WTC11 (cell line): Measurements from ENCODE around the gene ARMC6. TPM values are rescaled to one million over a fixed set of nuclear protein-coding genes. Genes with fewer than 3 reads are reported as not detected.

ENCODE experiments used
- ATAC-seq: fragments of 200-7000 bp; cut with Tn5 transposase; 2 replicates; pipeline ENCODE4 v1.10.0; 2021; ENCODE audit warnings: mild to moderate bottlenecking, moderate library complexity
- CTCF ChIA-PET: fragments of 300-600 bp; sonication (Branson Sonifier 250); formaldehyde crosslinking; loops from one replicate; lab custom pipeline; 2021; ENCODE audit warnings: antibody characterized with exemption; lab: Charles Lee
- POLR2A ChIA-PET: fragments of 350-600 bp; sonication (Branson Sonifier 250); formaldehyde crosslinking; loops from one replicate; lab custom pipeline; 2021; ENCODE audit warnings: antibody characterized with exemption; lab: Charles Lee
- DNase-seq: peaks from one replicate; pipeline ENCODE4 v3.0.0; 2021; ENCODE audit warnings: low spot score
- H3K27ac Mint-ChIP-seq: 2 replicates; pipeline ENCODE4 v1.8.0; 2021; ENCODE audit warnings: mixed read lengths
- H3K27me3 Mint-ChIP-seq: 2 replicates; pipeline ENCODE4 v1.8.0; 2021; ENCODE audit warnings: low read depth, mild to moderate bottlenecking, moderate library complexity, mixed read lengths
- H3K36me3 Mint-ChIP-seq: 2 replicates; pipeline ENCODE4 v1.8.0; 2021; ENCODE audit warnings: mixed read lengths
- H3K4me1 Mint-ChIP-seq: 2 replicates; pipeline ENCODE4 v1.8.0; 2022; ENCODE audit warnings: mixed read lengths
- H3K4me3 Mint-ChIP-seq: 2 replicates; pipeline ENCODE4 v1.8.0; 2021; ENCODE audit warnings: mild to moderate bottlenecking, moderate library complexity, mixed read lengths
- H3K9me3 Mint-ChIP-seq: 2 replicates; pipeline ENCODE4 v1.8.0; 2021; ENCODE audit warnings: mixed read lengths
- ATF6 ChIP-seq: sonication (generic); formaldehyde crosslinking; IDR thresholded peaks from 2 replicates; pipeline ENCODE4 v1.8.1; 2023; ENCODE audit warnings: mild to moderate bottlenecking, missing genetic modification reagents
- CBFB ChIP-seq: sonication (generic); formaldehyde crosslinking; IDR thresholded peaks from 2 replicates; pipeline ENCODE4 v1.8.1; 2022; ENCODE audit warnings: mild to moderate bottlenecking, low read depth, missing genetic modification reagents
- ESRRA ChIP-seq: sonication (generic); formaldehyde crosslinking; IDR thresholded peaks from 2 replicates; pipeline ENCODE4 v1.8.1; 2022; ENCODE audit warnings: mild to moderate bottlenecking, missing genetic modification reagents, borderline replicate concordance
- FOXK1 ChIP-seq: sonication (generic); formaldehyde crosslinking; IDR thresholded peaks from 2 replicates; pipeline ENCODE4 v1.8.0; 2022; ENCODE audit warnings: mild to moderate bottlenecking, moderate library complexity, missing genetic modification reagents
- MXD4 ChIP-seq: fragments of 250-450 bp; sonication (Bioruptor Pico); IDR thresholded peaks from 2 replicates; pipeline ENCODE4 v1.8.0; 2021; ENCODE audit warnings: mild to moderate bottlenecking, moderate library complexity, borderline replicate concordance
- NFATC4 ChIP-seq: fragments of 250-450 bp; sonication (Bioruptor Pico); IDR thresholded peaks from 2 replicates; pipeline ENCODE4 v1.9.0; 2021; ENCODE audit warnings: mild to moderate bottlenecking
- NR1H2 ChIP-seq: sonication (generic); formaldehyde crosslinking; IDR thresholded peaks from 2 replicates; pipeline ENCODE4 v1.9.0; 2021; ENCODE audit warnings: mild to moderate bottlenecking, moderate library complexity, missing genetic modification reagents
- NR2C2 ChIP-seq: sonication (generic); formaldehyde crosslinking; IDR thresholded peaks from 2 replicates; pipeline ENCODE4 v1.8.0; 2022; ENCODE audit warnings: mild to moderate bottlenecking, missing genetic modification reagents
- OVOL2 ChIP-seq: fragments of 250-450 bp; sonication (Bioruptor Pico); IDR thresholded peaks from 2 replicates; pipeline ENCODE4 v1.9.0; 2021; ENCODE audit warnings: mild to moderate bottlenecking, borderline replicate concordance
- PRDM15 ChIP-seq: sonication (generic); formaldehyde crosslinking; IDR thresholded peaks from 2 replicates; pipeline ENCODE4 v1.8.0; 2022; ENCODE audit warnings: missing genetic modification reagents
- PREB ChIP-seq: sonication (generic); formaldehyde crosslinking; IDR thresholded peaks from 2 replicates; pipeline ENCODE4 v1.8.1; 2022; ENCODE audit warnings: mild to moderate bottlenecking, missing genetic modification reagents, moderate library complexity, borderline replicate concordance
- STAT6 ChIP-seq: sonication (generic); formaldehyde crosslinking; conservative IDR thresholded peaks from 2 replicates; pipeline ENCODE4 v1.8.1; 2023; ENCODE audit warnings: mild to moderate bottlenecking, low read depth, missing genetic modification reagents, moderate library complexity
- TEAD4 ChIP-seq: sonication (generic); formaldehyde crosslinking; IDR thresholded peaks from 2 replicates; pipeline ENCODE4 v1.8.0; 2022; ENCODE audit warnings: mild to moderate bottlenecking, missing genetic modification reagents
- ZNF416 ChIP-seq: fragments of 250-450 bp; sonication (Bioruptor Pico); IDR thresholded peaks from 2 replicates; pipeline ENCODE4 v1.9.0; 2021; ENCODE audit warnings: mild to moderate bottlenecking, inconsistent platforms
- ZNF532 ChIP-seq: fragments of 250-450 bp; sonication (Bioruptor Pico); IDR thresholded peaks from 2 replicates; pipeline ENCODE4 v1.9.0; 2021; ENCODE audit warnings: mild to moderate bottlenecking, borderline replicate concordance
- total RNA-seq: library from RNA; stranded (reverse); gene quantifications from 3 replicates; pipeline ENCODE4 v1.2.3, GENCODE V29; 2021
- TF ChIP-seq, protein P1 (sequence below): sonication (generic); formaldehyde crosslinking; IDR thresholded peaks from 2 replicates; pipeline ENCODE4 v1.8.0; 2022; ENCODE audit warnings: mild to moderate bottlenecking, missing genetic modification reagents
- TF ChIP-seq, protein P2 (sequence below): fragments of 250-450 bp; sonication (Bioruptor Pico); IDR thresholded peaks from 2 replicates; pipeline ENCODE4 v1.9.0; 2021; ENCODE audit warnings: moderate library complexity, mild to moderate bottlenecking, inconsistent platforms, borderline replicate concordance
- TF ChIP-seq, protein P3 (sequence below): sonication (generic); formaldehyde crosslinking; IDR thresholded peaks from 2 replicates; pipeline ENCODE4 v1.8.0; 2022; ENCODE audit warnings: mild to moderate bottlenecking, missing genetic modification reagents
- TF ChIP-seq, protein P4 (sequence below): fragments of 250-450 bp; sonication (Bioruptor Pico); IDR thresholded peaks from 2 replicates; pipeline ENCODE4 v1.8.0; 2021; ENCODE audit warnings: mild to moderate bottlenecking

The ARMC6 gene
- total RNA-seq, 1 experiment from 2014 or later = 58.8 TPM

DNA sequence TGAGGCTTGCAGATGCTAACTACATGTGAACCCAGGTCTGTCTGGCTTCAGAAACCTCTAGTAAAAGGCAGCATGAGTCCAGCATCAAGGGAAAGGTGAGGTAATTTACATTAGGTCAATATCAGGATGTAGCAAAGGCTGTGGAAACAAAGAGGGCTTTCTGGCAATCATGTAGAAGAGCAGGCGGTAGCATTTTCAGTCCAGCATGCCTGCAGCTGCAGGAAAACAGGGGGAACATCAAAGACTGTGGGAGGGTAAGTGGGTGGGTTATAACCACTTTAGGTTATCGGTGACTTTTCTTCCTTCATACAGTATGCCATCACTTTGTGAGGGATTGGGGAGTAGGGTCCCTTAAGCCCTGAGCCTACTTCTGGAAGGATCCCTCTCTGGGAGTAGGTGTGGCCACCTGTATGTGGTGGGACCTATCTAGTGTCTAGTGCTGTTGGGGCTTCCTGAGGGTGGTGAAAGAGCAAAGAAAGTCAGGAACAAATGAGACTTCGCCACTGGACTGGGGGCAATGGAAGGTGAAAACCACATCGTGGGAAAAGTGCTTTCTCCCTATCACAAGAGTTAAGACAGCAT, 10.9 kb upstream of the ARMC6 start:
- Mint-ChIP-seq H3K27me3 (no peaks in the 10 kb centered on the region), H3K4me3 (no peak overlapping the region), H3K9me3 (no peaks in the 10 kb centered on the region), H3K36me3 (peaks cover 68% of the 10 kb centered on the region), H3K4me1 (no peaks in the 10 kb centered on the region), H3K27ac (peak overlapping the region; percentile 22)
- CTCF ChIA-PET = no interaction called here
- no peak for ATAC-seq
- POLR2A ChIA-PET = no interaction called here
- DNase-seq = no peak
- TF ChIP-seq PREB (CRISPR knock-in tag) = no peak
- TF ChIP-seq NFATC4 (CRISPR knock-in tag) = no peak
- no peak for TF ChIP-seq STAT6 (CRISPR knock-in tag)
- TF ChIP-seq NR1H2 (CRISPR knock-in tag) = no peak
- TF ChIP-seq, protein P1, sequence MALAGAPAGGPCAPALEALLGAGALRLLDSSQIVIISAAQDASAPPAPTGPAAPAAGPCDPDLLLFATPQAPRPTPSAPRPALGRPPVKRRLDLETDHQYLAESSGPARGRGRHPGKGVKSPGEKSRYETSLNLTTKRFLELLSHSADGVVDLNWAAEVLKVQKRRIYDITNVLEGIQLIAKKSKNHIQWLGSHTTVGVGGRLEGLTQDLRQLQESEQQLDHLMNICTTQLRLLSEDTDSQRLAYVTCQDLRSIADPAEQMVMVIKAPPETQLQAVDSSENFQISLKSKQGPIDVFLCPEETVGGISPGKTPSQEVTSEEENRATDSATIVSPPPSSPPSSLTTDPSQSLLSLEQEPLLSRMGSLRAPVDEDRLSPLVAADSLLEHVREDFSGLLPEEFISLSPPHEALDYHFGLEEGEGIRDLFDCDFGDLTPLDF (CRISPR knock-in tag) = no peak
- no peak for TF ChIP-seq PRDM15 (CRISPR knock-in tag)
- TF ChIP-seq FOXK1 (CRISPR knock-in tag) = no peak
- no peak for TF ChIP-seq MXD4
- TF ChIP-seq ATF6 (CRISPR knock-in tag) = no peak
- no peak for TF ChIP-seq CBFB (CRISPR knock-in tag)
- TF ChIP-seq ESRRA = no peak
- TF ChIP-seq NR2C2 (CRISPR knock-in tag) = no peak
- TF ChIP-seq OVOL2 (CRISPR knock-in tag) = no peak
- TF ChIP-seq, protein P2, sequence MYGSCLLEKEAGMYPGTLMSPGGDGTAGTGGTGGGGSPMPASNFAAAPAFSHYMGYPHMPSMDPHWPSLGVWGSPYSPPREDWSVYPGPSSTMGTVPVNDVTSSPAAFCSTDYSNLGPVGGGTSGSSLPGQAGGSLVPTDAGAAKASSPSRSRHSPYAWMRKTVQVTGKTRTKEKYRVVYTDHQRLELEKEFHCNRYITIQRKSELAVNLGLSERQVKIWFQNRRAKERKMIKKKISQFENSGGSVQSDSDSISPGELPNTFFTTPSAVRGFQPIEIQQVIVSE (CRISPR knock-in tag) = no peak
- TF ChIP-seq, protein P3, sequence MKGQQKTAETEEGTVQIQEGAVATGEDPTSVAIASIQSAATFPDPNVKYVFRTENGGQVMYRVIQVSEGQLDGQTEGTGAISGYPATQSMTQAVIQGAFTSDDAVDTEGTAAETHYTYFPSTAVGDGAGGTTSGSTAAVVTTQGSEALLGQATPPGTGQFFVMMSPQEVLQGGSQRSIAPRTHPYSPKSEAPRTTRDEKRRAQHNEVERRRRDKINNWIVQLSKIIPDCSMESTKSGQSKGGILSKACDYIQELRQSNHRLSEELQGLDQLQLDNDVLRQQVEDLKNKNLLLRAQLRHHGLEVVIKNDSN = no peak
- no peak for TF ChIP-seq TEAD4
- TF ChIP-seq, protein P4, sequence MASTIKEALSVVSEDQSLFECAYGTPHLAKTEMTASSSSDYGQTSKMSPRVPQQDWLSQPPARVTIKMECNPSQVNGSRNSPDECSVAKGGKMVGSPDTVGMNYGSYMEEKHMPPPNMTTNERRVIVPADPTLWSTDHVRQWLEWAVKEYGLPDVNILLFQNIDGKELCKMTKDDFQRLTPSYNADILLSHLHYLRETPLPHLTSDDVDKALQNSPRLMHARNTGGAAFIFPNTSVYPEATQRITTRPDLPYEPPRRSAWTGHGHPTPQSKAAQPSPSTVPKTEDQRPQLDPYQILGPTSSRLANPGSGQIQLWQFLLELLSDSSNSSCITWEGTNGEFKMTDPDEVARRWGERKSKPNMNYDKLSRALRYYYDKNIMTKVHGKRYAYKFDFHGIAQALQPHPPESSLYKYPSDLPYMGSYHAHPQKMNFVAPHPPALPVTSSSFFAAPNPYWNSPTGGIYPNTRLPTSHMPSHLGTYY (CRISPR knock-in tag) = no peak
- no peak for TF ChIP-seq ZNF416 (CRISPR knock-in tag)
- TF ChIP-seq ZNF532 (CRISPR knock-in tag) = no peak
